ENCODE measurements around the gene PRKCI.

DNA sequence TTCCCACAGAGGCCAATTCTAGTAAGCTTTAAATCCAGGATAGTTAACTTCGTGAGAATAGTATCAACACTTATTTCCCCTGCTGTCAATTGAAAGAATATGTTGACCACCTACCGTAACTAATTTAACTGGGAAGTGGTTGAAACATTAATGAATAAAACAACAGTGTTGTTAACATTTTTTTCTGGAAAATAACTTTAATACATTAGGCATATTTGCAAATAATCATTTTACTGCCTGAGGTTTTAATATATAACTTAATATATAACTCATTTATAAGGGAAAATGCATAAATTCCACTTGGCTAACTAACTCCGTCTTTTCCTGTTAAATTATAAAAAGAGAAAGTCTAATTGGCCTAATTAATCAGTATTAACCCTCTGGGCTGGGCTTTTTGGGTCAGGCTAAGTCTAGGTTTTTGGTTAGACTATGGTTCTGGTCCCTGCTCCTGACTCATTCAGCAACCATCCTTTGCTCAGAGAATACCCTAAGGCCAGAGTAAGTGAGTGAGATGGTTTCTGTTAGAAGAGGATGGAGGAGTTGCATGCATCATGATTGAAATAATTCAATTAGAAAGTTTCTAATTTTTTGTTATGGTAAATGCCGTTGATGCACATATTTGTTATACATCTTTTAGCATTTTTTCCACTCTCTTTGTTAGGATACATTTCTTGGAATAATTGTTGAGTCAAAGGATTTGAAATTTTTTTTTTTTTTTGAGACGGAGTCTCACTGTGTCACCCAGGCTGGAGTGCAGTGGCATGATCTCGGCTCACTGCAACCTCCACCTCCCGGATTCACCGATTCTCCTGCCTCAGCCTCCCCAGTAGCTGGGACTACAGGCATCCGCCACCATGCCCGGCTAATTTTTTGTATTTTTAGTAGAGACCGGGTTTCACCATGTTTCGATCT lies 124.5 kb downstream of the PRKCI start:
- TF ChIP-seq CTCF (conservative IDR thresholded peaks at IDR 0.05; ENCODE audit: low read length) (no peak), EZH2phosphoT487 (IDR thresholded peaks at IDR 0.05; ENCODE audit: borderline replicate concordance) (no peak)
